GM12878 (cell line): Measurements from ENCODE around the gene REM2. TPM values are rescaled to one million over a fixed set of nuclear protein-coding genes. Genes with fewer than 3 reads are reported as not detected.

Experiments used
- ATAC-seq: fragments of 200-7000 bp; cut with Tn5 transposase; 3 replicates; pipeline ENCODE4 v1.9.1; 2020; ENCODE audit warnings: mild to moderate bottlenecking, moderate library complexity
- BruUV-seq: library from RNA; stranded (reverse); fragments of 400-500 nt; replicated peaks from 2 replicates; lab custom pipeline; 2021; lab: Mats Ljungman, UMichigan
- CTCF ChIA-PET: fragments of 300-600 bp; sonication (Branson Sonifier 250); formaldehyde crosslinking; extraction: SDS; loops from one replicate; lab custom pipeline; 2021; ENCODE audit warnings: inconsistent platforms; lab: Yijun Ruan, JAX
- POLR2A ChIA-PET: fragments of 350-600 bp; formaldehyde crosslinking; extraction: SDS; loops from one replicate; lab custom pipeline; 2021; ENCODE audit warnings: inconsistent platforms; lab: Charles Lee
- RAD21 ChIA-PET: fragments of 300-600 bp; sonication (Branson Sonifier 250); formaldehyde crosslinking; loops from one replicate; lab custom pipeline; 2023; ENCODE audit warnings: antibody characterized with exemption; ENCODE audit not compliant: unreplicated experiment; lab: Charles Lee
- SMC1A ChIA-PET: fragments of 300-600 bp; sonication (Branson Sonifier 250); formaldehyde crosslinking; loops from one replicate; lab custom pipeline; 2023; ENCODE audit not compliant: unreplicated experiment, uncharacterized antibody; lab: Charles Lee
- DNase-seq: peaks from one replicate; pipeline ENCODE4 v3.0.0-alpha.2; 2011; ENCODE audit warnings: low read depth, low spot score
- FAIRE-seq: peaks from 3 replicates; lab custom pipeline; 2011; peaks lifted over from hg19 to GRCh38; lab: Jason Lieb, UNC
- H2AFZ ChIP-seq: 2 replicates; pipeline ENCODE4 v1.6.0; 2011; ENCODE audit warnings: low read depth, low read length, control low read depth; ENCODE audit not compliant: control insufficient read depth
- H3K27ac ChIP-seq: 2 replicates; pipeline ENCODE4 v1.5.1; 2011; ENCODE audit warnings: control low read depth; ENCODE audit not compliant: control insufficient read depth, insufficient read depth
- H3K27me3 ChIP-seq, 2 experiments: replicated peaks in 1 of 2; 2 replicates each; pipeline versions ENCODE4 v1.6.0 to v1.6.1; 2011; ENCODE audit warnings: low read length in 1 of 2; ENCODE audit not compliant: control insufficient read depth in 2 of 2, insufficient read depth in 2 of 2
- H3K36me3 ChIP-seq, 2 experiments: 2 replicates each; pipeline ENCODE4 v1.5.1; 2011; ENCODE audit warnings: low read length in 1 of 2; ENCODE audit not compliant: control insufficient read depth in 2 of 2, insufficient read depth in 2 of 2
- H3K4me1 ChIP-seq: 2 replicates; pipeline ENCODE4 v1.6.1; 2011; ENCODE audit warnings: mild to moderate bottlenecking, low read length, moderate library complexity, mixed read lengths; ENCODE audit not compliant: control insufficient read depth, insufficient read depth
- H3K4me2 ChIP-seq: 2 replicates; pipeline ENCODE4 v1.6.0; 2011; ENCODE audit warnings: control low read depth; ENCODE audit not compliant: control insufficient read depth, insufficient read depth
- H3K4me3 ChIP-seq: fragments of 200-600 bp; sonication (generic); 2 replicates; pipeline ENCODE4 v1.5.1; 2016
- H3K79me2 ChIP-seq: 2 replicates; pipeline ENCODE4 v1.6.0; 2011; ENCODE audit warnings: low read length; ENCODE audit not compliant: control insufficient read depth, insufficient read depth
- H3K9ac ChIP-seq: 2 replicates; pipeline ENCODE4 v1.8.0; 2011; ENCODE audit warnings: low read length, control low read depth, mixed read lengths; ENCODE audit not compliant: control insufficient read depth, insufficient read depth
- H3K9me3 ChIP-seq: replicated peaks from 3 replicates; pipeline ENCODE4 v1.5.1; 2011; ENCODE audit warnings: mild to moderate bottlenecking, low read length; ENCODE audit not compliant: control insufficient read depth, insufficient read depth
- H4K20me1 ChIP-seq: 2 replicates; pipeline ENCODE4 v1.6.0; 2011; ENCODE audit not compliant: control insufficient read depth, insufficient read depth
- CBX5 ChIP-seq: sonication (generic); IDR thresholded peaks from 2 replicates; pipeline ENCODE4 v1.6.1; 2016; ENCODE audit warnings: low read depth, moderate library complexity, mild to moderate bottlenecking, inconsistent platforms
- EED ChIP-seq: sonication (generic); IDR thresholded peaks from 2 replicates; pipeline ENCODE4 v1.6.1; 2016; ENCODE audit warnings: antibody characterized with exemption, low read depth
- ETV6 ChIP-seq, 2 experiments: fragments of 450-650 bp in 1 of 2; IDR thresholded peaks in 1 of 2; conservative IDR thresholded peaks in 1 of 2; 2 replicates each; pipeline ENCODE4 v1.6.1; 2014; ENCODE audit warnings: antibody characterized with exemption in 1 of 2, borderline replicate concordance in 1 of 2, low read depth in 1 of 2, mild to moderate bottlenecking in 1 of 2, moderate library complexity in 1 of 2
- GATAD2B ChIP-seq: fragments of 450-650 bp; conservative IDR thresholded peaks from 2 replicates; pipeline ENCODE4 v1.6.1; 2017; ENCODE audit warnings: low read depth, mild to moderate bottlenecking, moderate library complexity
- IKZF2 ChIP-seq, 2 experiments: fragments of 450-650 bp; IDR thresholded peaks; 2 replicates each; pipeline ENCODE4 v1.6.1; 2017; ENCODE audit warnings: mild to moderate bottlenecking in 2 of 2, moderate library complexity in 2 of 2
- TAF1 ChIP-seq: IDR thresholded peaks from 2 replicates; pipeline ENCODE4 v1.6.1; 2011; ENCODE audit warnings: mild to moderate bottlenecking, low read depth, low read length, borderline replicate concordance
- ZBTB40 ChIP-seq: fragments of 450-650 bp; IDR thresholded peaks from 2 replicates; pipeline ENCODE4 v1.6.1; 2016; ENCODE audit warnings: mild to moderate bottlenecking, moderate library complexity, borderline replicate concordance
- ZZZ3 ChIP-seq: IDR thresholded peaks from 2 replicates; pipeline ENCODE4 v1.6.1; 2011; ENCODE audit warnings: low read depth; ENCODE audit not compliant: control insufficient read depth, insufficient read length
- WGBS: methylation state at CpG from one replicate; pipeline ENCODE4 v1.1.6; 2016; ENCODE audit warnings: low lambda C conversion rate; ENCODE audit not compliant: insufficient replicate concordance, insufficient coverage; ENCODE audit errors: missing lambda C conversion rate; 5-methylcytosine and 5-hydroxymethylcytosine counted together
- in situ Hi-C: fragments of 300-500 bp; cut with MboI; formaldehyde crosslinking; loops from 9 replicates; pipeline ENCODE4 v1.14.3; 2018; ENCODE audit warnings: mixed read lengths
- intact Hi-C: fragments of 100-400 bp; cut with micrococcal nuclease; formaldehyde crosslinking; loops from one replicate; pipeline ENCODE4 v1.14.2; 2022; ENCODE audit not compliant: unreplicated experiment
- polyA plus RNA-seq, 11 experiments: library from polyadenylated mRNA; depleted of rRNA in 4 of 11; unstranded in 6 of 11; stranded (reverse) in 5 of 11; fragments of >200 nt; fragmentation: Nextera tagmentation in 4 of 11; fragmentation: Illumina TruSeq in 1 of 11; extraction: Ambion mirVana in 4 of 11; extraction: Trizol in 1 of 11; gene quantifications; 1 replicate in 1 of 11; 2 replicates in 10 of 11; pipeline versions ENCODE4 v1.2.1 to v1.2.3, GENCODE V29; 2011 to 2016; ENCODE audit warnings: inconsistent platforms in 2 of 11, missing spikeins in 2 of 11, low read depth in 1 of 11
- total RNA-seq, 4 experiments: library from RNA; depleted of rRNA in 3 of 4; stranded (reverse); fragments of >200 nt in 3 of 4; fragmentation: Illumina TruSeq in 1 of 4; extraction: Trizol in 1 of 4; gene quantifications; 2 replicates each; pipeline versions ENCODE4 v1.2.1 to v1.2.3, GENCODE V29; 2013 to 2021

The REM2 gene
- total and polyA plus RNA-seq, 10 of the 15 experiments (the other 5 are each of a cell fraction or from before 2014, with no cell fraction given) = 0.27 to 1.5 (median 0.83) TPM

- WGBS = 87% methylated on average over 5 of the region's 5 CpGs
- Histone ChIP-seq H3K4me1 (peaks cover 6% of the 10 kb centered on the region; the same call in 1 of the 2 replicates), H3K9ac (no peak overlapping the region), H3K4me3 (no peak overlapping the region), H3K79me2 (peaks cover under 1% of the 10 kb centered on the region; the same call in 1 of the 2 replicates), H3K9me3 (no peaks in the 10 kb centered on the region), H3K27me3 (no peaks in the 10 kb centered on the region), H4K20me1 (no peaks in the 10 kb centered on the region), H3K27ac (no peak overlapping the region), H3K4me2 (no peak overlapping the region), H2AFZ (no peak overlapping the region), H3K36me3 (no peaks in the 10 kb centered on the region)
- SMC1A ChIA-PET = interaction anchor here (0.9 to 1.6 kb wide), 2 partner anchors 24 to 43 kb away, joined by 3 read pairs; no protein-coding TSS in a partner anchor
- TF ChIP-seq ZBTB40 = no peak
- TF ChIP-seq TAF1 = no peak
- no peak for TF ChIP-seq IKZF2 (IDR thresholded peaks at IDR 0.05)
- no peak for TF ChIP-seq ETV6 (conservative IDR thresholded peaks at IDR 0.05 in 1 of 2, IDR thresholded peaks at IDR 0.05 in 1 of 2; ENCODE audit: borderline replicate concordance in 1 of 2, low read depth in 1 of 2)
- TF ChIP-seq CBX5 = no peak
- TF ChIP-seq EED = no peak
- no peak for TF ChIP-seq GATAD2B
- no peak for TF ChIP-seq ZZZ3
- ATAC-seq (no peak), DNase-seq (no peak), FAIRE-seq (no peak)
- CTCF ChIA-PET = interaction anchor here (0.8 to 6.5 kb wide), 4 partner anchors 8 to 216 kb away, joined by 3 to 40 read pairs (median 3); no protein-coding TSS in a partner anchor
- RAD21 ChIA-PET = interaction anchor here (2.3 kb wide), 1 partner anchor 296 kb away, joined by 8 read pairs; no protein-coding TSS in a partner anchor
- POLR2A ChIA-PET = interaction anchor here (0.6 to 1.1 kb wide), 3 partner anchors 17 to 60 kb away, joined by 4 to 6 read pairs (median 4); no protein-coding TSS in a partner anchor
- in situ Hi-C loops (no loop called here), intact Hi-C loops (no loop called here)
- BruUV-seq = no TSS peak
Measured at GRCh38 chr14:22866874-22867273, 16.1 kb upstream of the REM2 start.
